Fibroblast of upper back skin (primary cell): Measurements from ENCODE around the gene GTPBP6.
"Not testable (repeated sequence)": the region's sequence is repeated elsewhere in the genome, so short reads cannot be mapped to it uniquely, and the experiment has no call there.

Experiments used
- DNase-seq: peaks from one replicate; pipeline ENCODE4 v3.0.0-alpha.2; 2013

The GTPBP6 gene

GRCh38 chrX:261167-261918 lies 57.3 kb downstream of the GTPBP6 start:
- peak; percentile 56 for DNase-seq

DNA sequence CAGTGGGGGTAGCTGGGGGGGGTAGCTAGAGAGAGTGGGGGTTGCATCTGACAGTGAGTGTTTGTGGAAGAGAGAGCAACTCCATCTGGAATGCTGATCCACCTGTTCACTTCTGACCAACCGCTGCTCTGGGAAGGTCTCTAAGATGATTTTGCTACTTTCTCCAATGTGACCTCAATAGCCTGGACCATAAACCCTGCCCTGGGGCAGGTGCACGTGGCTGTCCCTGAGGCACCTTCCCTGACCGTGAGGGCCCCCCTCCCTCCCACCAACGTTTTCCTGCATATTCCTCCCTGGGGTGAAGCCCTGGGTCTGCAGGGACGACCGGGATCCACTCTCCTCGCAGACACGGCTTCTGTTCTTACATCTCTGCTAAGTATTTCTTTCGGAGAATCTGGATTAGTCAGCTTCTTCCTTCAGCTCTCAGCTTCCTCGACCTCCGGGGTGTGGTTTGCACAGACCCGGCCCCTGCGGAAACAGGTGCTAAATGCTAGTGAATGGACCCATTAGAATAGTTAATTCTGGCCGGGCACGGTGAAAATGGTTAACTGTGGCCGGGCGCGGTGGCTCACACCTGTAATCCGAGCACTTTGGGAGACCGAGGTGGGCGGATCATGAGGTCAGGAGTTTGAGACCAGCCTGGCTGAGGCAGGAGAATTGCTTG lies 58.8 kb downstream of the GTPBP6 start:
- no peak for DNase-seq

- DNase-seq = no peak
Measured at GRCh38 chrX:258291-259040, 60.1 kb downstream of the GTPBP6 start.

DNA sequence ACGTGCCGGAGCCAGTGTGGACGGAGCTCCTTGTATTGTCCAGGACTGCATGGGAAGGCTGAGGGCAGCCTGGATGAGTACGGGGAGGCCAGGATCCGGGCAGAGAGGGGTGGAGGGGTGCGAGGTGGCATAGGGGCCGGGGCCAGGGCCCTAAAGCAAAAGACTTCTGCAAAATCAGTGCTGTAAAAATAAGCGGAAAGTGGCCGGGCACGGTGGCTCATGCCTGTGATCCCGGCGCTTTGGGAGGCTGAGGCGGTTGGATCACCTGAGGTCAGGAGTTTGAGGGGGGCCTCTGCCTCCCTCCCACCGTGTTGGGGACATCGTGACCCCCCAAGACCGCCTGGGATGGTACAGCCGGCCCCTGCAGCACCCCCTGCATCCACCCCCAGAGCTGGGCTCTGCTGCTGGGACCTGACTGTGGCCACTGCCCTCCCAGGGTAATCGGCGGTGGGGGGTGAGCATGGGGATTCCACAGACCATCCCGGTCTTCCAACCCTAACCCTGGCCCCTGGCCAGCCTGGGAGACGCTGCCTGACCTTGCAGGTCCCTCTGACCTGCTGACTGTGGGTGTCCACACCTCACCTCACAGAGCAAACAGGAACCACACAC lies 60.8 kb downstream of the GTPBP6 start:
- DNase-seq = no peak

DNA sequence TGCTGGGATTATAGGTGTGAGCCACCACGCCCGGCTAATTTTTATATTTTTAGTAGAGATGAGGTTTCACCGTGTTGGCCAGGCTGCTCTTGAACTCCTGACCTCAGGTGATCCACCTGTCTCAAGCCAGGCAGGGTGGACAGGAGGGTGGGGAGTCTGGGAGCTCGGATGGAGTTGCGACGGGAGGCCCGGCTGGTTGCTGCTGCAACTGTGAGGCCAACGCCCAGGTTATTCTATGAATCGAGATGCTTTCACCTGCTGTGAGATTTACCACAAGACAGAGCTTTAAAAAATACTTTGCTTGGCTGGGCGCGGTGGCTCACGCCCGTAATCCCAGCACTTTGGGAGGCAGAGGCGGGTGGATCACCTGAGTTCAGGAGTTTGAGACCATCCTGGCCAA lies 61.5 kb downstream of the GTPBP6 start:
- not testable (repeated sequence) for DNase-seq

DNA sequence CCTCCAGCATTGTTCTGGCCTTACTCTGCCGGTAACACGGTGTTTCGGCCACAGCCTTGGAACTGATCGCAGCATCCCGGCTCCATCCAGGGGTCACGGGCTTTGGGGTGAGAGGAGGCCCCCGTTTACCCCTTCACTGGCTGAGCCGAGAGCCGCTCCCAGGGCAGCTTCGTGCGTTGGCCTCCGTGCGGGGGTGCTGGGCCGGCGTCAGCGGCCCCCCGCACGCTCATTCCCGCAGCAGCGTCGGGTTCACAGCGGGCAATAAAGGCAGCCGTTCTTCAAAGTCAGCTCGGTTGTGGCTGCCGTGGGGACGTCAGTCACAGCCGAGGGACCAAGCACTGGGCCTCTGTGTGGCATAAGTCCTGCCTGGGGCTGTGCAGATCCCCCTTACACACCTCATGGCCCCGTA lies 62.7 kb downstream of the GTPBP6 start:
- no peak for DNase-seq
